Esophagus muscularis mucosa (tissue), 4 donors: ENCODE results near the gene PHC2. TPM values are rescaled to one million over a fixed set of nuclear protein-coding genes. Genes with fewer than 3 reads are reported as not detected.

ENCODE experiments used
- DNase-seq: peaks from one replicate; pipeline ENCODE4 v3.0.0-alpha.2; 2017; ENCODE audit errors: extremely low spot score
- H3K27ac ChIP-seq, 4 donors: fragments of 200-600 bp; sonication (generic); replicated peaks in 1 of 4; 1 replicate in 3 of 4; 2 replicates in 1 of 4; pipeline ENCODE4 v1.5.1; 2016 to 2019; ENCODE audit warnings: mild to moderate bottlenecking in 1 of 4
- H3K27me3 ChIP-seq, 4 donors: fragments of 200-600 bp; sonication (generic); one replicate each; pipeline versions ENCODE4 v1.5.1 to v1.6.0; 2016 to 2019
- H3K36me3 ChIP-seq, 4 donors: fragments of 200-600 bp; sonication (generic); one replicate each; pipeline ENCODE4 v1.5.1; 2016 to 2019
- H3K4me1 ChIP-seq, 4 donors: fragments of 200-600 bp; sonication (generic); one replicate each; pipeline ENCODE4 v1.5.1; 2016 to 2019
- H3K4me3 ChIP-seq, 4 donors: fragments of 200-600 bp; sonication (generic); 1 replicate in 2 of 4; 2 replicates in 2 of 4; pipeline ENCODE4 v1.5.1; 2016 to 2019; ENCODE audit warnings: mild to moderate bottlenecking in 4 of 4, moderate library complexity in 1 of 4
- H3K9me3 ChIP-seq, 4 donors: fragments of 200-600 bp; sonication (generic); 1 replicate in 3 of 4; 2 replicates in 1 of 4; pipeline ENCODE4 v1.5.1; 2016 to 2019
- EP300 ChIP-seq: sonication (generic); formaldehyde crosslinking; IDR thresholded peaks from one replicate; pipeline ENCODE4 v1.6.1; 2017; ENCODE audit warnings: antibody characterized with exemption
- POLR2A ChIP-seq: fragments of 450-650 bp; IDR thresholded peaks from one replicate; pipeline ENCODE4 v1.6.1; 2017; ENCODE audit warnings: antibody characterized with exemption, moderate library complexity, mild to moderate bottlenecking, low read depth
- POLR2AphosphoS5 ChIP-seq, 2 donors: sonication (generic); formaldehyde crosslinking; IDR thresholded peaks; one replicate each; pipeline ENCODE4 v1.6.1; 2017; ENCODE audit warnings: antibody characterized with exemption in 2 of 2
- WGBS: methylation state at CpG from one replicate; pipeline ENCODE4 v1.1.5; 2018; 5-methylcytosine and 5-hydroxymethylcytosine counted together
- intact Hi-C: fragments of 100-400 bp; cut with DNase I; formaldehyde crosslinking; loops from one replicate; pipeline ENCODE4 v1.15.1; 2023
- total RNA-seq, 4 donors: library from RNA; depleted of rRNA; stranded (reverse); fragments of >200 nt; gene quantifications; one replicate each; pipeline versions ENCODE4 v1.1.0 to v1.2.1, GENCODE V29; 2016
- TF ChIP-seq, protein P1 (sequence below), 3 experiments: fragments of 200-600 bp in 2 of 3; fragments of 450-650 bp in 1 of 3; sonication (generic) in 2 of 3; IDR thresholded peaks; one replicate each; pipeline ENCODE4 v1.5.1; 2017 to 2019; ENCODE audit warnings: antibody characterized with exemption in 3 of 3, mild to moderate bottlenecking in 2 of 3, moderate library complexity in 1 of 3

Gene PHC2
- total RNA-seq, 4 donors from 2014 or later: 104 to 274 (median 201) TPM

DNA sequence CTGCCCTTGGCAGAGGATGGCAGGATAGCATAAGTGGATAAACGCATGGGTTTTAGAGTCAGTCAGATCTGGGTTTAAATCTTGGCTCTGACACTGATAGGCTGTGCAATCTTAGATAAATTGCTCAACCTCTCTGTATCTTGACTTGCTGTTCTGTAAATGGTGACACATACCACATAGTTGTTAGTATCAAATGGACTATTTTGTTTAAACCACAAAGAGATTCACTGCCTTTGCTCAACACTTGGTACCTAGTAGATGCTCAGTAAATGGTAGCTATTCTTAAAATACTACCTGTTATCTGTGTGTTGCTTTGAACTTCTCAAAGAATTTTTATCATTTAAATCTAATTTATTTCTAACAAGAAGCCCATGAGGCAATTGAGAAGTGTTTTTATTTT is 70.5 kb downstream of the PHC2 start:
- 100% methylated on average over 1 of the region's 1 CpG for WGBS
- TF ChIP-seq, protein P1, sequence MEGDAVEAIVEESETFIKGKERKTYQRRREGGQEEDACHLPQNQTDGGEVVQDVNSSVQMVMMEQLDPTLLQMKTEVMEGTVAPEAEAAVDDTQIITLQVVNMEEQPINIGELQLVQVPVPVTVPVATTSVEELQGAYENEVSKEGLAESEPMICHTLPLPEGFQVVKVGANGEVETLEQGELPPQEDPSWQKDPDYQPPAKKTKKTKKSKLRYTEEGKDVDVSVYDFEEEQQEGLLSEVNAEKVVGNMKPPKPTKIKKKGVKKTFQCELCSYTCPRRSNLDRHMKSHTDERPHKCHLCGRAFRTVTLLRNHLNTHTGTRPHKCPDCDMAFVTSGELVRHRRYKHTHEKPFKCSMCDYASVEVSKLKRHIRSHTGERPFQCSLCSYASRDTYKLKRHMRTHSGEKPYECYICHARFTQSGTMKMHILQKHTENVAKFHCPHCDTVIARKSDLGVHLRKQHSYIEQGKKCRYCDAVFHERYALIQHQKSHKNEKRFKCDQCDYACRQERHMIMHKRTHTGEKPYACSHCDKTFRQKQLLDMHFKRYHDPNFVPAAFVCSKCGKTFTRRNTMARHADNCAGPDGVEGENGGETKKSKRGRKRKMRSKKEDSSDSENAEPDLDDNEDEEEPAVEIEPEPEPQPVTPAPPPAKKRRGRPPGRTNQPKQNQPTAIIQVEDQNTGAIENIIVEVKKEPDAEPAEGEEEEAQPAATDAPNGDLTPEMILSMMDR (IDR thresholded peaks at IDR 0.05): no peak
- TF ChIP-seq EP300: no peak
- intact Hi-C loops: loop anchor here (10.0 kb wide), 1 partner anchor 146 kb away; no protein-coding TSS in a partner anchor

DNA sequence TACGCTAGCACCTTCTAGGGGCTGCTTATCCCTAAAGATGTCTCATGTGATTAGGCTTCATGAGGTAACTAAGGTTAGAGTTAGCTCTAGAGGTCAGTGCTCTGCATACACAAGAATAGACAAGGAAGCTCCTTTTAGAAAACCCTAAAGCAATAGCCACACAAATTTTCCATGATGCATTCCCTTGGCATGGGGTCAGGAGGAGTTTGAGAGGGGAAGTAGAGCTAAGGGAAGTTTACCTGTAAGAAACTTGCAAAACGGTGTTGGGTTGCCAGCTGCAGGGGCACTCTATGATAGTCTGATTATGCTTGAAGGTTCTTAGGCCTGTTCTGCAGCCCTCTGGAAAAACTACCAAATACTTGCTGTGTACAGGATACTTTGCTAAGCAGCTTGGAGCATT is 71.0 kb downstream of the PHC2 start:
- 67% methylated on average over 2 of the region's 2 CpGs for WGBS
- TF ChIP-seq, protein P1 (IDR thresholded peaks at IDR 0.05): no peak
- TF ChIP-seq EP300: no peak
- no peak for TF ChIP-seq POLR2AphosphoS5 (IDR thresholded peaks at IDR 0.05)
- TF ChIP-seq POLR2A: no peak
- no peak overlapping the region for H3K27ac ChIP-seq
- H3K4me3 ChIP-seq: no peak overlapping the region
- H3K36me3 ChIP-seq: peaks cover 0 to 13% (median 3%) of the 10 kb centered on the region in 4 donors
- no peaks in the 10 kb centered on the region for H3K27me3 ChIP-seq
- H3K4me1 ChIP-seq: peaks cover 36 to 45% (median 40%) of the 10 kb centered on the region in 4 donors
- DNase-seq: no peak
- intact Hi-C loops: loop anchor here (10.0 kb wide), 1 partner anchor 145 kb away; no protein-coding TSS in a partner anchor
- H3K9me3 ChIP-seq: no peaks in the 10 kb centered on the region

More for the DNA sequence above, 70.5 kb downstream of the PHC2 start:
- Histone ChIP-seq H3K36me3 (peaks cover 0 to 9% (median 2%) of the 10 kb centered on the region in 4 donors), H3K4me3 (no peak overlapping the region), H3K4me1 (peaks cover 41 to 49% (median 44%) of the 10 kb centered on the region in 4 donors), H3K27ac (no peak overlapping the region), H3K27me3 (no peaks in the 10 kb centered on the region), H3K9me3 (no peaks in the 10 kb centered on the region)
- DNase-seq: no peak

DNA sequence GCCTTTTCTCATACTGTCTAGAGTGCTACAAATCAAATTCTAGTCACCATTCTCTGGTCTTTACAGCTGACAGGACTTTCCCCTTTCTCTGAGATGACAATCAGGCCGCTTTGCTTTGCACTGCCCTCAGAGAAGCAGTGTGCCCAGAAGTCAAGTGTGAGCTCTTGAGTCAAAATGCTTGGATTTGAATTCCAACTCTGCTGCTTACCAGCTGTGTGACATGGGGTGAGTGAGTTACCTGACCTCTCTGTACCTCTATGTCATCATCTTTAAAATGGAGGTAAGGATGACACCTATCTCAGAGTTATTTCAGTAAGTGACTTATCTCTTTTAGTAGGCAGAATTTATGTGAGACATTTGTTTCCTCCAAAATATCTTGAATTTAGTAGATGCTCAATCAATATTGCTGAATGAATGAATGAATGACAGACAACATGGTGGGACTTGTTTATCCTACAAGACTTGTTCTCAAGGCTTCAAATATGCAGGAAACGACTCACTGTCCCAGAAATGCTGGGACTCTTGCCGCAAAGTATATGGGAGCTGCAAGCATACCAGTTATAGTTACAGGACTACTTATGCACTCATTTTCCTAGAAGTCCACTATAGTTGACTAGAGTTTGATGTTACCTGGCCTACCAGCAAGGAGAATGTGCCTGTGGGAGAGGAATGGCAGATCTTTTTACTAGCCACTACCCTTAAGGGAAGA is 71.9 kb downstream of the PHC2 start:
- TF ChIP-seq EP300: no peak
- TF ChIP-seq, protein P1 (IDR thresholded peaks at IDR 0.05): no peak
- no peak for TF ChIP-seq POLR2AphosphoS5 (IDR thresholded peaks at IDR 0.05)
- no peak for TF ChIP-seq POLR2A
- intact Hi-C loops: no loop called here
- Histone ChIP-seq H3K27me3 (no peaks in the 10 kb centered on the region), H3K9me3 (no peaks in the 10 kb centered on the region), H3K27ac (no peak overlapping the region), H3K4me3 (no peak overlapping the region), H3K36me3 (peaks cover 9 to 23% (median 13%) of the 10 kb centered on the region in 4 donors), H3K4me1 (peaks cover 27 to 35% (median 31%) of the 10 kb centered on the region in 4 donors)
- 90% methylated on average over 3 of the region's 3 CpGs for WGBS
- DNase-seq: no peak

DNA sequence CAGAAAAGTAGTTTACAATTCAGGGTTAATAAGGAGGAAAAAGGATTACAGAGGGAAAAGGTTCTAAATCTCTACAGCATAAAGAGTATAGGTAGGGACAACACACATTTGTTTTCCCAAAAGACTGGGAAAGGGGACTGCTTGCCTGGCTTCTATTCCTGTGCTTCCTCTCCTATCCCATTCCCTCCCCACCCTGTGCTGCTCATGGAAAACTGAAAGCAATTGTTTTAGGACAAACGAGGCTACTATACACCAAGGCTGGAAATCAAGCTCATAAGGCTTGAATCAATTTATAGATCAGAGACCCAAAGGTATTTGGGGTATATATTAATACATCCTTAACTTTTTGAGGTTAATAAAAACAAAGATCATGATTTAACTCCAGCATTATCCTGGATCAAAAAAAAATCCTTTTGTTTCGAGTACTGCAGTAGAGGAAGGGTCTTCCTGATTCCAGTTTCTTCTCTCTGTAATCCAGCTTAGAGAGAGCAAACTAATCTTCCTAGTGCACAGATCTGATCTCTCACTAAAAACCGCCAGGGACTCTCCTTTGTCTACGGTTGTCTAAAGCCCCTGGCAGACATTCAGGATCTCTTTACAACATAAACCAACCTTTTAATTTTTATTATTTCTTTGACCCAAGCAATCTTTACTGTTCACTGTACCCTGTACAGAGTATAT is 72.6 kb downstream of the PHC2 start:
- TF ChIP-seq POLR2A (no peak), POLR2AphosphoS5 (IDR thresholded peaks at IDR 0.05) (no peak), EP300 (no peak)
- TF ChIP-seq, protein P1 (IDR thresholded peaks at IDR 0.05): no peak
- H3K4me3 ChIP-seq: no peak overlapping the region
- no peak for DNase-seq
- intact Hi-C loops: no loop called here
- peaks cover 20 to 28% (median 24%) of the 10 kb centered on the region in 4 donors for H3K4me1 ChIP-seq
- WGBS: 57% methylated on average over 4 of the region's 4 CpGs
- H3K36me3 ChIP-seq: peaks cover 13 to 28% (median 18%) of the 10 kb centered on the region in 4 donors
- H3K9me3 ChIP-seq: no peaks in the 10 kb centered on the region
- no peak overlapping the region for H3K27ac ChIP-seq
- H3K27me3 ChIP-seq: no peaks in the 10 kb centered on the region
